ENCODE results near the gene SEMA5A.

GRCh38 chr5:9543311-9543920, 2.5 kb downstream of the SEMA5A start:
- no peak for TF ChIP-seq GATA2 (IDR thresholded peaks at IDR 0.05; ENCODE audit: low read depth, low read length)
- no peak for TF ChIP-seq GATA3 (IDR thresholded peaks at IDR 0.05; ENCODE audit: low read depth, low read length)

Data from SH-SY5Y (cell line).